OCI-LY7 (cell line): ENCODE results near the gene GRM5. TPM values are rescaled to one million over a fixed set of nuclear protein-coding genes. Genes with fewer than 3 reads are reported as not detected.

ENCODE experiments used
- BruUV-seq: library from RNA; stranded (reverse); fragments of 400-500 nt; replicated peaks from 2 replicates; lab custom pipeline; 2021; lab: Mats Ljungman, UMichigan
- CTCF ChIA-PET: fragments of 300-600 bp; sonication (Branson Sonifier 250); formaldehyde crosslinking; loops from one replicate; lab custom pipeline; 2022; ENCODE audit warnings: antibody characterized with exemption; ENCODE audit not compliant: unreplicated experiment; lab: Charles Lee
- POLR2A ChIA-PET: fragments of 300-600 bp; sonication (Branson Sonifier 250); formaldehyde crosslinking; loops from one replicate; lab custom pipeline; 2022; ENCODE audit warnings: antibody characterized with exemption; lab: Charles Lee
- DNase-seq: peaks from one replicate; pipeline ENCODE4 v3.0.0-alpha.2; 2015; ENCODE audit warnings: low spot score
- H2AFZ ChIP-seq: fragments of 200-600 bp; sonication (generic), shearing (Covaris generic); 2 replicates; pipeline ENCODE4 v1.6.1; 2014; ENCODE audit warnings: mild to moderate bottlenecking, antibody characterized with exemption, low read length, moderate library complexity
- H3K27ac ChIP-seq: fragments of 200-600 bp; sonication (generic); 2 replicates; pipeline ENCODE4 v1.5.1; 2014; ENCODE audit warnings: mixed run types, low read depth, mild to moderate bottlenecking, moderate library complexity, low read length, inconsistent platforms; ENCODE audit not compliant: poor library complexity, severe bottlenecking
- H3K36me3 ChIP-seq: fragments of 200-600 bp; sonication (generic); 2 replicates; pipeline ENCODE4 v1.6.1; 2014; ENCODE audit warnings: mild to moderate bottlenecking, antibody characterized with exemption, low read length, moderate library complexity, mixed read lengths; ENCODE audit not compliant: insufficient read depth
- H3K4me1 ChIP-seq: fragments of 200-600 bp; sonication (generic); 2 replicates; pipeline ENCODE4 v1.5.1; 2014; ENCODE audit warnings: mild to moderate bottlenecking, low read length; ENCODE audit not compliant: insufficient read depth, poor library complexity, severe bottlenecking
- H3K4me2 ChIP-seq: fragments of 200-600 bp; sonication (generic); 2 replicates; pipeline ENCODE4 v1.6.1; 2014; ENCODE audit warnings: mild to moderate bottlenecking, low read length
- H3K4me3 ChIP-seq: fragments of 200-600 bp; sonication (generic); 2 replicates; pipeline ENCODE4 v1.5.1; 2014; ENCODE audit warnings: mild to moderate bottlenecking, low read depth, low read length; ENCODE audit not compliant: poor library complexity, severe bottlenecking
- H3K79me2 ChIP-seq: fragments of 200-600 bp; sonication (generic); 2 replicates; pipeline ENCODE4 v1.6.1; 2016; ENCODE audit warnings: low read depth, mild to moderate bottlenecking, low read length, moderate library complexity, mixed read lengths; ENCODE audit not compliant: insufficient read depth
- H3K9me2 ChIP-seq: fragments of 200-600 bp; sonication (generic); 2 replicates; pipeline ENCODE4 v1.6.1; 2016; ENCODE audit warnings: mild to moderate bottlenecking, low read length, mixed read lengths; ENCODE audit not compliant: insufficient read depth
- H3K9me3 ChIP-seq: fragments of 200-600 bp; sonication (generic); 2 replicates; pipeline ENCODE4 v1.6.1; 2014; ENCODE audit warnings: mild to moderate bottlenecking, mixed run types, low read length, mixed read lengths
- H4K20me1 ChIP-seq: fragments of 200-600 bp; sonication (generic); 2 replicates; pipeline ENCODE4 v1.6.1; 2014; ENCODE audit warnings: mild to moderate bottlenecking, antibody characterized with exemption, low read length, moderate library complexity, mixed read lengths; ENCODE audit not compliant: insufficient read depth
- CTCF ChIP-seq: fragments of 200-600 bp; sonication (generic); conservative IDR thresholded peaks from 2 replicates; pipeline ENCODE4 v1.5.1; 2014; ENCODE audit warnings: mild to moderate bottlenecking, antibody characterized with exemption, low read length, moderate library complexity, mixed read lengths
- EZH2phosphoT487 ChIP-seq: fragments of 200-600 bp; sonication (generic); IDR thresholded peaks from 2 replicates; pipeline ENCODE4 v1.6.1; 2018; ENCODE audit warnings: low read depth, borderline replicate concordance, mild to moderate bottlenecking, mixed run types, antibody characterized with exemption, low read length, moderate library complexity, mixed read lengths
- intact Hi-C: fragments of 100-400 bp; cut with micrococcal nuclease; formaldehyde crosslinking; loops from one replicate; pipeline ENCODE4 v1.10.0; 2022; ENCODE audit not compliant: unreplicated experiment
- total RNA-seq, 2 experiments: library from RNA; depleted of rRNA in 1 of 2; stranded (reverse); fragments of >200 nt in 1 of 2; shearing (Covaris generic) in 1 of 2; gene quantifications; 2 replicates each; pipeline ENCODE4 v1.2.3, GENCODE V29; 2014 to 2022

GRM5 gene
- total RNA-seq, 2 experiments from 2014 or later = not detected

- no peak for DNase-seq
- Histone ChIP-seq H3K4me3 (no peak overlapping the region), H3K9me3 (no peaks in the 10 kb centered on the region), H3K4me1 (no peaks in the 10 kb centered on the region), H3K79me2 (no peaks in the 10 kb centered on the region), H3K27ac (no peak overlapping the region), H4K20me1 (no peaks in the 10 kb centered on the region), H3K4me2 (no peak overlapping the region), H3K36me3 (no peaks in the 10 kb centered on the region), H3K9me2 (no peaks in the 10 kb centered on the region), H2AFZ (no peak overlapping the region)
- ChIA-PET CTCF (no interaction called here), POLR2A (interaction anchor here (0.6 kb wide), 1 partner anchor 188 kb away, joined by 3 read pairs; no protein-coding TSS in a partner anchor)
- BruUV-seq = no TSS peak
- TF ChIP-seq EZH2phosphoT487 = no peak
- no peak for TF ChIP-seq CTCF
- intact Hi-C loops = no loop called here
These were observed 582.9 kb downstream of the GRM5 start for GRCh38 chr11:88482871-88483301.

- H3K9me2 ChIP-seq = no peaks in the 10 kb centered on the region
- CTCF ChIA-PET = no interaction called here
- no peak overlapping the region for H2AFZ ChIP-seq
- POLR2A ChIA-PET = interaction anchor here (0.6 kb wide), 1 partner anchor 49 kb away, joined by 3 read pairs; no protein-coding TSS in a partner anchor
- intact Hi-C loops = no loop called here
- H3K36me3 ChIP-seq = no peaks in the 10 kb centered on the region
- H3K9me3 ChIP-seq = no peaks in the 10 kb centered on the region
- no peaks in the 10 kb centered on the region for H3K4me1 ChIP-seq
- H4K20me1 ChIP-seq = no peaks in the 10 kb centered on the region
- H3K4me2 ChIP-seq = no peak overlapping the region
- H3K27ac ChIP-seq = no peak overlapping the region
- TF ChIP-seq CTCF (no peak), EZH2phosphoT487 (no peak)
- H3K4me3 ChIP-seq = no peak overlapping the region
- no TSS peak for BruUV-seq
- no peaks in the 10 kb centered on the region for H3K79me2 ChIP-seq
- no peak for DNase-seq
These were observed 585.6 kb downstream of the GRM5 start for GRCh38 chr11:88480223-88480622.

- Histone ChIP-seq H3K9me2 (no peaks in the 10 kb centered on the region), H2AFZ (no peak overlapping the region), H4K20me1 (no peaks in the 10 kb centered on the region), H3K4me1 (no peaks in the 10 kb centered on the region), H3K79me2 (no peaks in the 10 kb centered on the region), H3K9me3 (no peaks in the 10 kb centered on the region), H3K36me3 (no peaks in the 10 kb centered on the region), H3K4me2 (no peak overlapping the region), H3K27ac (no peak overlapping the region), H3K4me3 (no peak overlapping the region)
- no peak for DNase-seq
- no peak for TF ChIP-seq CTCF
- no peak for TF ChIP-seq EZH2phosphoT487
- POLR2A ChIA-PET = interaction anchor here (0.6 kb wide), 1 partner anchor 81 kb away, joined by 7 read pairs; no protein-coding TSS in a partner anchor
- intact Hi-C loops = no loop called here
- CTCF ChIA-PET = no interaction called here
- BruUV-seq = no TSS peak
These were observed 587.5 kb downstream of the GRM5 start for GRCh38 chr11:88478136-88478815.
